Neuronal stem cell (in vitro differentiated cells): Measurements from ENCODE around the gene CKM.

Source experiments
- DNase-seq: peaks from one replicate; pipeline ENCODE4 v3.0.0-alpha.2; 2013; ENCODE audit warnings: low spot score
- H2AFZ ChIP-seq: one replicate; pipeline ENCODE4 v1.6.1; 2013; ENCODE audit warnings: mild to moderate bottlenecking, low read length, inconsistent platforms
- H2AK5ac ChIP-seq: 2 replicates; pipeline ENCODE4 v1.6.1; 2013; ENCODE audit warnings: low read depth, mild to moderate bottlenecking, inconsistent platforms, low read length, moderate library complexity, mixed read lengths
- H2BK120ac ChIP-seq: 2 replicates; pipeline ENCODE4 v1.6.1; 2013; ENCODE audit warnings: low read depth, mild to moderate bottlenecking, inconsistent platforms, low read length, moderate library complexity, mixed read lengths
- H2BK12ac ChIP-seq: one replicate; pipeline ENCODE4 v1.6.1; 2013; ENCODE audit warnings: low read length, inconsistent platforms
- H2BK15ac ChIP-seq: 2 replicates; pipeline ENCODE4 v1.6.1; 2013; ENCODE audit warnings: mild to moderate bottlenecking, low read length, inconsistent platforms, mixed read lengths
- H2BK5ac ChIP-seq: one replicate; pipeline ENCODE4 v1.6.1; 2013; ENCODE audit warnings: inconsistent platforms, mild to moderate bottlenecking, low read length, moderate library complexity
- H3K14ac ChIP-seq: one replicate; pipeline ENCODE4 v1.6.1; 2013; ENCODE audit warnings: low read length, inconsistent platforms
- H3K18ac ChIP-seq: 2 replicates; pipeline ENCODE4 v1.6.1; 2013; ENCODE audit warnings: low read length, inconsistent platforms
- H3K23ac ChIP-seq: 2 replicates; pipeline ENCODE4 v1.6.1; 2013; ENCODE audit warnings: low read depth, mild to moderate bottlenecking, mixed read lengths, low read length, inconsistent platforms; ENCODE audit not compliant: poor library complexity
- H3K27ac ChIP-seq: replicated peaks from 3 replicates; pipeline ENCODE4 v1.5.1; 2013; ENCODE audit warnings: low read length, inconsistent platforms
- H3K27me3 ChIP-seq, 3 experiments: 2 replicates each; pipeline ENCODE4 v1.6.1; 2013; ENCODE audit warnings: low read length in 3 of 3, mild to moderate bottlenecking in 2 of 3, inconsistent platforms in 1 of 3, low read depth in 1 of 3, mixed read lengths in 1 of 3, moderate library complexity in 1 of 3; ENCODE audit not compliant: control insufficient read depth in 3 of 3, insufficient read depth in 3 of 3
- H3K36me3 ChIP-seq, 2 donors: replicated peaks in 1 of 2; 2 replicates each; pipeline ENCODE4 v1.6.1; 2013; ENCODE audit warnings: low read length in 2 of 2; ENCODE audit not compliant: control insufficient read depth in 2 of 2, insufficient read depth in 2 of 2
- H3K4ac ChIP-seq: 2 replicates; pipeline ENCODE4 v1.6.1; 2013; ENCODE audit warnings: inconsistent platforms, mild to moderate bottlenecking, low read length, moderate library complexity
- H3K4me1 ChIP-seq, 2 donors: 1 replicate in 1 of 2; 2 replicates in 1 of 2; pipeline ENCODE4 v1.6.1; 2013; ENCODE audit warnings: low read length in 2 of 2, low read depth in 1 of 2; ENCODE audit not compliant: control insufficient read depth in 2 of 2, insufficient read depth in 1 of 2
- H3K4me2 ChIP-seq: one replicate; pipeline ENCODE4 v1.6.1; 2013; ENCODE audit warnings: mild to moderate bottlenecking, low read length, inconsistent platforms; ENCODE audit not compliant: insufficient read depth, poor library complexity, severe bottlenecking
- H3K4me3 ChIP-seq, 2 donors: 2 replicates each; pipeline ENCODE4 v1.5.1; 2013; ENCODE audit warnings: low read length in 2 of 2, mild to moderate bottlenecking in 2 of 2, inconsistent platforms in 1 of 2, moderate library complexity in 1 of 2
- H3K79me1 ChIP-seq: one replicate; pipeline ENCODE4 v1.6.1; 2013; ENCODE audit warnings: low read depth, mild to moderate bottlenecking, inconsistent platforms, low read length, moderate library complexity
- H3K9ac ChIP-seq: one replicate; pipeline ENCODE4 v1.6.1; 2013; ENCODE audit warnings: mild to moderate bottlenecking, low read depth, low read length, inconsistent platforms; ENCODE audit not compliant: poor library complexity
- H3K9me3 ChIP-seq, 2 donors: replicated peaks in 1 of 2; 2 replicates each; pipeline versions ENCODE3 to v1.6.1; 2013; ENCODE audit warnings: low read length in 2 of 2, mild to moderate bottlenecking in 2 of 2, inconsistent platforms in 1 of 2, low read depth in 1 of 2, mixed read lengths in 1 of 2, moderate library complexity in 1 of 2; ENCODE audit not compliant: control insufficient read depth in 2 of 2, insufficient read depth in 1 of 2
- H4K8ac ChIP-seq: one replicate; pipeline ENCODE4 v1.6.1; 2013; ENCODE audit warnings: low read depth, mild to moderate bottlenecking, inconsistent platforms, low read length, moderate library complexity
- H4K91ac ChIP-seq: one replicate; pipeline ENCODE4 v1.6.1; 2013; ENCODE audit warnings: low read length, low read depth, mild to moderate bottlenecking, inconsistent platforms; ENCODE audit not compliant: poor library complexity
- WGBS, 2 donors: extraction: QIAGEN DNeasy Blood & Tissue Kit; methylation state at CpG; one replicate each; pipeline ENCODE4 v1.1.7; 2013; ENCODE audit warnings: missing lambda C conversion rate in 2 of 2, mixed read lengths in 1 of 2; ENCODE audit not compliant: insufficient read length in 2 of 2, insufficient replicate concordance in 1 of 2; ENCODE audit errors: extremely low coverage in 2 of 2; 5-methylcytosine and 5-hydroxymethylcytosine counted together

CKM gene

GRCh38 chr19:45303269-45304060 is 19.2 kb downstream of the CKM start:
- Histone ChIP-seq H3K9ac (no peak overlapping the region), H2AFZ (no peak overlapping the region), H2BK5ac (no peak overlapping the region), H2BK12ac (no peak overlapping the region), H3K27me3 (no peaks in the 10 kb centered on the region), H3K18ac (no peak overlapping the region), H3K4ac (no peak overlapping the region), H3K14ac (no peak overlapping the region), H2BK15ac (no peak overlapping the region), H3K23ac (no peak overlapping the region), H2BK120ac (no peak overlapping the region), H3K4me3 (no peak overlapping the region), H4K8ac (no peak overlapping the region), H4K91ac (no peak overlapping the region), H3K4me2 (no peak overlapping the region), H3K79me1 (no peaks in the 10 kb centered on the region), H3K27ac (no peak overlapping the region), H3K36me3 (peaks cover 13 to 29% of the 10 kb centered on the region in 2 donors), H2AK5ac (no peak overlapping the region), H3K4me1 (peaks cover 0 to 5% of the 10 kb centered on the region in 2 donors), H3K9me3 (peaks cover 0 to 5% of the 10 kb centered on the region in 2 donors)
- DNase-seq: no peak
- WGBS, 2 donors: no CpG with 5 or more reads among the region's 12 CpGs

DNA sequence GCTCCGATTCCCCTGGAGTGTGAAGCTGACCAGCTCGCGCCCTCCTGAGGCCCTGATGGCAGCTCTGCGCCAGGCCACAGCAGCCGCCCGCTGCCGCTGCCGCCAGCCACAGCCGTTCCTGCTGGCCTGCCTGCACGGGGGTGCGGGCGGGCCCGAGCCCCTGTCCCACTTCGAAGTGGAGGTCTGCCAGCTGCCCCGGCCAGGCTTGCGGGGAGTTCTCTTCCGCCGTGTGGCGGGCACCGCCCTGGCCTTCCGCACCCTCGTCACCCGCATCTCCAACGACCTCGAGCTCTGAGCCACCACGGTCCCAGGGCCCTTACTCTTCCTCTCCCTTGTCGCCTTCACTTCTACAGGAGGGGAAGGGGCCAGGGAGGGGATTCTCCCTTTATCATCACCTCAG is 20.3 kb downstream of the CKM start:
- Histone ChIP-seq H4K91ac (no peak overlapping the region), H2BK15ac (no peak overlapping the region), H4K8ac (no peak overlapping the region), H2AK5ac (no peak overlapping the region), H3K79me1 (no peaks in the 10 kb centered on the region), H3K4ac (no peak overlapping the region), H3K36me3 (peaks cover 15 to 37% of the 10 kb centered on the region in 2 donors), H3K18ac (no peak overlapping the region), H2BK5ac (no peak overlapping the region), H3K9me3 (peaks cover 0 to 5% of the 10 kb centered on the region in 2 donors), H2BK12ac (no peak overlapping the region), H3K27ac (no peak overlapping the region), H2BK120ac (no peak overlapping the region), H3K23ac (no peak overlapping the region), H3K14ac (no peak overlapping the region), H2AFZ (no peak overlapping the region), H3K27me3 (no peaks in the 10 kb centered on the region), H3K9ac (no peak overlapping the region), H3K4me3 (no peak overlapping the region), H3K4me2 (no peak overlapping the region), H3K4me1 (peaks cover 0 to 5% of the 10 kb centered on the region in 2 donors)
- no peak for DNase-seq
- no CpG with 5 or more reads among the region's 27 CpGs for WGBS, 2 donors

GRCh38 chr19:45299719-45300118 is 23.0 kb downstream of the CKM start:
- Histone ChIP-seq H3K9ac (no peak overlapping the region), H3K36me3 (peaks cover 29 to 59% of the 10 kb centered on the region in 2 donors), H3K4me2 (no peak overlapping the region), H2AK5ac (no peak overlapping the region), H3K23ac (no peak overlapping the region), H4K91ac (no peak overlapping the region), H3K4me3 (peak overlapping the region in 1 of 2 donors; percentile 21), H3K27ac (no peak overlapping the region), H3K79me1 (no peaks in the 10 kb centered on the region), H3K18ac (no peak overlapping the region), H3K4me1 (no peaks in the 10 kb centered on the region), H2BK5ac (no peak overlapping the region), H2BK120ac (no peak overlapping the region), H2BK15ac (no peak overlapping the region), H2AFZ (no peak overlapping the region), H3K9me3 (peaks cover 4 to 7% of the 10 kb centered on the region in 2 donors), H2BK12ac (no peak overlapping the region), H4K8ac (no peak overlapping the region), H3K4ac (no peak overlapping the region), H3K27me3 (no peaks in the 10 kb centered on the region), H3K14ac (no peak overlapping the region)
- no peak for DNase-seq
- WGBS, 2 donors: no CpG with 5 or more reads among the region's 6 CpGs

DNA sequence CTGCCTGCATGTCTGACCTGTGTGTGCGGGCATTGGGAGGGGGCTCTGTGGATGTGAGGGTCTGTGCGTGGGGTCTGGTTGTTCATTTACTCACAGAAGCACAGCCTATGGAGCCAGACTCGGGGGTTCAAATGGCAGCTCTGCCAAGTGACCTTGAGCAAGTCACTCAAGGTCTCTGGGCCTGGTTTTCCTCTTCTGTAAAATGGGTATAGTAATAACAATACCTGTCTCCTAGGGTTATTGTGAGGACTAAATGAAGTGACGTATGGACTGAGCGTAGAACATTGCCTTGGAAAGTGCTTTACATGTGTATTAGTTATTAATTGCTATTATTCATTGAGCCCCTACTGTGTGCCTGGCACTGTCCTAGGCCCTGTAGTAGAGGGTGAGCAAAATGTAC is 24.4 kb downstream of the CKM start:
- WGBS, 2 donors: no CpG with 5 or more reads among the region's 5 CpGs

More for the DNA sequence above, 24.4 kb downstream of the CKM start:
- no peaks in the 10 kb centered on the region for H3K27me3 ChIP-seq
- no peak overlapping the region for H2BK5ac ChIP-seq
- H2BK12ac ChIP-seq: no peak overlapping the region
- H2BK15ac ChIP-seq: no peak overlapping the region
- no peak overlapping the region for H2AFZ ChIP-seq
- H3K4me1 ChIP-seq: no peaks in the 10 kb centered on the region
- H3K36me3 ChIP-seq: peaks cover 33 to 74% of the 10 kb centered on the region in 2 donors
- peaks cover 7 to 8% of the 10 kb centered on the region in 2 donors for H3K9me3 ChIP-seq
- no peak overlapping the region for H3K14ac ChIP-seq
- no peak overlapping the region for H3K27ac ChIP-seq
- no peak overlapping the region for H3K18ac ChIP-seq
- H4K8ac ChIP-seq: no peak overlapping the region
- peak overlapping the region; percentile 18 for H3K9ac ChIP-seq
- DNase-seq: no peak
- no peak overlapping the region for H3K4ac ChIP-seq
- H3K4me2 ChIP-seq: no peak overlapping the region
- H2AK5ac ChIP-seq: no peak overlapping the region
- H3K4me3 ChIP-seq: no peak overlapping the region
- no peaks in the 10 kb centered on the region for H3K79me1 ChIP-seq
- no peak overlapping the region for H4K91ac ChIP-seq
- no peak overlapping the region for H3K23ac ChIP-seq
- no peak overlapping the region for H2BK120ac ChIP-seq
